Measurements from ENCODE around the gene FXYD2.
A peak's percentile ranks its signal among the peaks of the same experiment; 100 is the strongest.

The FXYD2 gene

GRCh38 chr11:117820516-117820915 lies 4.0 kb downstream of the FXYD2 start:
- H3K4me3 ChIP-seq (ENCODE audit: low read length): no peak overlapping the region
- no peak for TF ChIP-seq CTCF (IDR thresholded peaks at IDR 0.05; ENCODE audit: insufficient read depth, low read depth, low read length, missing control alignments)
- no peak for DNase-seq (ENCODE audit: low read depth)

GRCh38 chr11:117820071-117820470 lies 4.5 kb downstream of the FXYD2 start:
- H3K4me3 ChIP-seq (ENCODE audit: low read length): no peak overlapping the region
- TF ChIP-seq CTCF (IDR thresholded peaks at IDR 0.05; ENCODE audit: insufficient read depth, low read depth, low read length, missing control alignments): no peak
- DNase-seq (ENCODE audit: low read depth): no peak

- H3K4me3 ChIP-seq (ENCODE audit: low read length): no peak overlapping the region
- peak; percentile 74 for DNase-seq (ENCODE audit: low read depth)
- peak; percentile 77 for TF ChIP-seq CTCF (IDR thresholded peaks at IDR 0.05; ENCODE audit: insufficient read depth, low read depth, low read length, missing control alignments)
Measured at GRCh38 chr11:117819096-117820040, 5.2 kb downstream of the FXYD2 start.

GRCh38 chr11:117818041-117818873 lies 6.3 kb downstream of the FXYD2 start:
- no peak overlapping the region for H3K4me3 ChIP-seq (ENCODE audit: low read length)
- TF ChIP-seq CTCF (IDR thresholded peaks at IDR 0.05; ENCODE audit: insufficient read depth, low read depth, low read length, missing control alignments): no peak
- DNase-seq (ENCODE audit: low read depth): peak; percentile 77

- DNase-seq (ENCODE audit: low read depth): peak; percentile 65
- TF ChIP-seq CTCF (IDR thresholded peaks at IDR 0.05; ENCODE audit: insufficient read depth, low read depth, low read length, missing control alignments): peak; percentile 99
- no peak overlapping the region for H3K4me3 ChIP-seq (ENCODE audit: low read length)
Measured at GRCh38 chr11:117817368-117818040, 7.0 kb downstream of the FXYD2 start.

GRCh38 chr11:117816846-117817367 lies 7.6 kb downstream of the FXYD2 start:
- no peak for DNase-seq (ENCODE audit: low read depth)
- H3K4me3 ChIP-seq (ENCODE audit: low read length): no peak overlapping the region
- TF ChIP-seq CTCF (IDR thresholded peaks at IDR 0.05; ENCODE audit: insufficient read depth, low read depth, low read length, missing control alignments): no peak
